Endometrium (tissue), 2 donors: ENCODE measurements around the gene ZMYM5.
"Not testable (repeated sequence)": the region's sequence is repeated elsewhere in the genome, so short reads cannot be mapped to it uniquely, and the experiment has no call there.

Experiments used
- FAIRE-seq: peaks from 2 replicates; lab custom pipeline; 2012; peaks lifted over from hg19 to GRCh38; lab: Jason Lieb, UNC
- donor health status: control.
- donor health status: control.

ZMYM5 gene

DNA sequence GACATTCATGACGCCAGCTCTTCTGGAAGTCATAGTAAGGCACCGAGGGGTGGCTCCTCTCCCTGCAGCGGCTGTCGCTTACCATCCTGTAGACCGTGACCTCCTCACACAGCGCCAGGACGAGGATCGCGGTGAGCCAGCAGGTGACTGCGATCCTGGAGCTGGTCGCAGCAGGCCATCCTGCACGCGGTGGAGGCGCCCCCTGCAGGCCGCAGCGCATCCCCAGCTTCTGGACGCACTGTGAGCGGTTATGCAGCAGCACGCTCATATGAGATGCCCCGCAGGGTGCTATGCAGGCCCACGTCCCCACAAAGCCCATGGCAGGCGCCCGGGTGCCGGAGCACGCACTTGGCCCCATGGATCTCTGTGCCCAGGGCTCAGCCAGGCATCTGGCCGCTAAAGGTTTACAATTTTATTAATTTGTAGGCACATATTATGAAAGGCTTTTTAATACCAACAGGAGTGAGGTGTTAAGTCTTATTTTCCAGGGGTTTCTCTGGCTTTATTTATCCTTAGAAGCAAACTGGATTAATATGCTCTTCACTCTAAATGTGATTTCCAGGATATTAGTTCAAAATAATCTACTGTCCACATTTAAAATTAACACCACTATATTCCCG is 45.1 kb downstream of the ZMYM5 start:
- FAIRE-seq, result no peak

DNA sequence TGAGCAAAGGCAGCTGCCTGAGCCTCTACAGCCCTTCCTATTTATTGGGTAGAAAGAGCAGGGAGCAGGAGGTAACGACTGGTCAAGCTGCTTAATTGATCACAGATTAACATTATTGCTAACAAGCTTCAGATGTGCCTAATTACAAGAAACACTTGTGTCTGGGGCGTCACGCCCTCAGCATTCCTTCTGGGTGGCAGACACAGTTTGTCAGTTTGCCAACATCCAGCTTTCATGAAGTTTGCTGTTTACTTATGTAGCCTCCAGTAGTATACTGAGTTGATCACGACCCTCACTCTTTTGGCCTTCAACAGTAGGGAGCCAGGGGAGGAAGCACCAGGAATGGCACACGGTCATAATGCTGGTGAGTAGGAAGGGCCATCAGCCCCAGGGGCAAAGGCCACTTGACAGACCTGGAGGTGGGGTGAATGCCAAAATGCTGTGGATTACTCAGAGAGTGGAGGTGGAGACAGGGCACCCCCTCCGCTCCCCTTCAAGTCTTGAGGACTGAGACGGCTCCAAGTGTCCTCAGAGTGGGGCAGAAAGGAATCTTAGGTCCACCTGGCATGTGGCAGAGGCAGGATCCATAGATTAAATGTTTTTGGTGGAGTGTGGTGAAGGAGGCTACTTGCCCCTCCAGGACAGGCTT is 45.8 kb downstream of the ZMYM5 start:
- FAIRE-seq, result no peak

DNA sequence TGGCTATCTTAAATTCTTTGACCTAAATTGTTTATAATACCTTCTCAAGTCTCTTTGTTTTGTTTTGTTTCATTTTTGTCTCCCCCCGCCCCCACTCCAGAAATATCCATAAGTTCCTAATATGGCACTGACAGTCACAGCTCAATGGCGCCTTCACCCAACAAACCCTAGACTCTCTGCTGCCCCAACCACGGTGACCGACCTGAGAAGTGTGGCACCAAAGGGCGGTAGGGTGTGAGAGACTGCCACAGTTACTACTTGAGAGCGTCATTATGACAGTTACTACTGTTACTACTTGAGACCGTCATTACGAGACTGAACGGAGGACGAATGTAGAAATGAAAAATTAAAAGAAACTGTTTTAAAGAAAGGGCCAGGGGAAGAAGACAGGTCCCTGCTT is 46.3 kb downstream of the ZMYM5 start:
- FAIRE-seq, result no peak

DNA sequence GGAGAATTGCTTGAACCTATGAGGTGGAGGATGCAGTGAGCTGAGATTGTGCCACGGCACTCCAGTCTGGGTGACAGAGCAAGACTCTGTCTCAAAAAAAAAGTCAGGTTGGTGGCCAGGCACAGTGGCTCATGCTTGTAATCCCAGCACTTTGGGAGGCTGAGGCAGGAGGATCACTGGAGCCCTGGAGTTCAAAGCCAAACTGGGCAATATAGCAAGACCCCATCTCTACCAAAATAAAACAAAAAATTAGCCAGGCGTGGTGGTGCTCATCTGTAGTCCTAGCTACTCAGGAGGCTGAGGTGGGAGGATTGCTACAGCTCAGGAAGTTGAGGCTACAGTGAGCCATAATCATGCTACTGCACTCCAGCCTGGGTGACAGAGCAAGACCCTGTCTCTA is 47.6 kb downstream of the ZMYM5 start:
- FAIRE-seq, result not testable (repeated sequence)

DNA sequence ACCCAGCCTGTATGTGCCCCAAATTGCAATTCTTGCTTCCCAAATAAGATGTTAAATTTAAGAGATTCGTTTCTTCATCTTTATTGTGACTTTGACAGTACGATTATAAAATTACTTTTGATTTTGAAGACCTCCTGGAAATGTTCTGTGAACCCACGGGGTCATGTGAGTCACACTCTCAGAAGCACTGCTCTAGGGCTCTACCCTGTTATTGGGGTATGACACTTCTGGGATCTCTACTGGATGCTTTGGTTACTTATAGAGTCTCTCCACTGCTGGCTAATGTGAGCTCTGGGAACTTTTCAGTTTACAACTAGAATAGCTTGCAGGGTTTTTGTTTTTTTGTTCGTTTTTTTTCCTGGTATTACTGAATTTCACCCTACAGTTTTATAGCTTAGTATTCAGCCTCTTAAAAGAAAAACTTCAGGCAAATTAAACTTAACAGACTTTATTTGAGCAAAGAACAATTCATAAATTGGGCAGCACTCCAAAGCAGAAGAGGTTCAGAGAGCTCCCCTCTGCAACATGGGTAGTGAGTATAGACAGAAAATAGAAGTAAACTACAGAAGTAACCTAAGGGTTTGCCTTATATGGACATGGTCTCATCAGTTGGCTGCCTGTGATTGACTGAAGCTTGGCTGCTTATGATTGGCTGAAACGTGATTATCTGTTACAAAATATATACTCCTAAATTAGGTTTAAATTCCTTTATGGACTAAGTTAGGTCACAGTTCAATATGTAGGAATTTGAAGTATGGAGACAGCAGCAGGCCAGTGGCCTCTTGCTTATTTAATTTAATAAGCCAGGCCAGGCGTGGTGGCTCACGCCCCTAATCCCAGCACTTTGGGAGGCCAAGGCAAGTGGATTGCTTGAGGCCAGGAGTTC is 52.2 kb downstream of the ZMYM5 start:
- no peak for FAIRE-seq

DNA sequence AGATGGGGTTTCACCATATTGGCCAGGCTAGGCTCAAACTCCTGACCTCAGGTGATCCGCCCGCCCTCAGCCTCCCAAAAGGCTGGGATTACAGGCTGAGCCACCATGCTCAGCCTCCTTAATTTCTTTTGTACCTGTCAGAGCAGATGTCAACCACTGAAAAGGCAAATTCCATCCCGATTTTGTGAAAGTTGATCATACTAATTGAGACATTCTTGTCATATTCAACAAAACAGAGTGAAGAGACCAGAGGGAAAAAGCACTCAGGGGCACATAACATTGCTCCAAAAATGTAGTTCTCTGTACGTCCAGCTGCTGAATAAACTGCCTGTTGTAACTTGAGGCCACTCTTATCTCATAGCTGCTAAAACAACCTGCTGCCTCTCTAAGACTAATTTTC is 53.3 kb downstream of the ZMYM5 start:
- no peak for FAIRE-seq

DNA sequence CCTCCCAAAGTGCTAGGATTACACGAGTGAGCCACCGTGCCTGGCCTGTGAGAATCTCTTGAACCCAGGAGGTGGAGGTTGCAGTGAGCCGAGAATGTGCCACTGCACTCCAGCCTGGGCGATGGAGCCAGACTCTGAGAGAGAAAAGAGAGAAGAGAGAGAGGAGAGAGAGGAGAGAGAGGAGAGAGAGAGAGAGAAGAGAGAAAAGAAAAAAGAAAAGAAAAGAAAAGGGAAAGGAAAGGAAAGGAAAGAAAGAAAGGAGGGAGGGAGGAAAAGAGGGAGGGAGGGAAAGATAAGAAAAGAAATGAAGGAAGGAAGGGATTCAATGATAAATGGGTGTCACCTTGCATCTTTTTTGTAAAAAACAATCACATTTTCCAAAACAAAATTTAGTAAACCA is 57.7 kb downstream of the ZMYM5 start:
- no peak for FAIRE-seq

DNA sequence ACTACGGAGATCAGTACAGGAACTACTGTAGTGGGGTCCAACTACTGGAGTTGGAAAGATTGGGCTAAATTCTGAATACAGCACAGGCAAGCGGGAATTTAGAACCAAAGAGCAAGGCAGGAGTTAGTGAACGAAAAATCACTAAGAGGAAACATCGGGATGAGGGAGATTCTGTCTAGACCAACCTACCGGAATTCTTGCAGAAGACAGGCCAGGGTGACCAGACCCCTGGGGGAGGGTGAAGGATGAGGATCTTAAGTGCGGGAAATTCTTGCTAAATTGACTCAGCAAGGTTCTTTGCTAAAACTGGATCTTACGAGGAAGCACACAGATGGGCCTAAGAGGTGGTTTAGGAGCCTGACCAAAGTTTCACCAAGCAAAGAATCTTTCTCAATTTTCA is 67.5 kb downstream of the ZMYM5 start:
- FAIRE-seq, result no peak

DNA sequence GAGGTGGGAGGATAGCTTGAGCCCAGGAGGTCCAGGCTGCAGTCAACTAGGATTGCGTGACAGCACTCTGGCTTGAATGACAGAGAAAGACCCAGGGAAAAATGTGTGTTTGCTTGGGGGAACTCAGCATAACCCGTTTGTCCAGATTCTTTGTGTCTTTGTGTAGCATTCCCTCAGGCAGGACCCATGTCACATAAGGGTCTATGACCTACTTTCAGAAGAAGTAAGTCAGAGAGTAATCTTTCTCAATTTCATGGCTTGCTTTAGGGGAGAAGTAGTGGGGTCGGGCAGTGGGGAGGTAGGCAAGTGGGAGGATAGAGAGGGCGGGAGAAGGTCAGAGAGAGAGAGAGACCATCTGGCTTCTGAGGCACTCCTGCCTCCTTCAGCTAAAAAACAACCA is 68.8 kb downstream of the ZMYM5 start:
- FAIRE-seq, result no peak

DNA sequence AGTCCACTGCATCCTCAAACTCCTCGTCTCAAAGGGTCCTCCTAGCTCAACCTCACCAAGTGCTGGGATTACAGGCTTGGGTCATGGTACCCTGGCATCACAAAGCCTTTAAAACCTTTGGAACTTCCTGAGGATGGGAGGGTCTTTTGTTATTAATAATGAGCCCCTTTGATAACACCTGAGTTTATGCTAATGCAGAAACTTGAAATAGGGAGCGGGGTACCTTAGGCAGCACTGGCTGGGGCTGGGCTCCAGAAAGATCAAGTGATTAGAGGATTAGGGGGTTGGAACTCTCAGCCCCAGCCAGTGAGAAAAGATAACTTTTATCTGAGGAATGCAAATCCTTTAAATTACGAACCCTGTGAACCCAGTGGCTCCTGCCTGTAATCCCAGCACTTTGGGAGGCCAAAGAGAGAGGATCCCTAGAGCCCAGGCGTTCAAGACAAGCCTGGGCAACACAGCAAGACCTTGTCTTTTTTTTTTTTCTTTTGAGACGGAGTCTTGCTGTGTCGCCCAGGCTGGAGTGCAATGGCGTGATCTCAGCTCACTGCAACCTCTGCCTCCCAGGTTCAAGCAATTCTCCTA is 71.4 kb downstream of the ZMYM5 start:
- FAIRE-seq, result no peak

DNA sequence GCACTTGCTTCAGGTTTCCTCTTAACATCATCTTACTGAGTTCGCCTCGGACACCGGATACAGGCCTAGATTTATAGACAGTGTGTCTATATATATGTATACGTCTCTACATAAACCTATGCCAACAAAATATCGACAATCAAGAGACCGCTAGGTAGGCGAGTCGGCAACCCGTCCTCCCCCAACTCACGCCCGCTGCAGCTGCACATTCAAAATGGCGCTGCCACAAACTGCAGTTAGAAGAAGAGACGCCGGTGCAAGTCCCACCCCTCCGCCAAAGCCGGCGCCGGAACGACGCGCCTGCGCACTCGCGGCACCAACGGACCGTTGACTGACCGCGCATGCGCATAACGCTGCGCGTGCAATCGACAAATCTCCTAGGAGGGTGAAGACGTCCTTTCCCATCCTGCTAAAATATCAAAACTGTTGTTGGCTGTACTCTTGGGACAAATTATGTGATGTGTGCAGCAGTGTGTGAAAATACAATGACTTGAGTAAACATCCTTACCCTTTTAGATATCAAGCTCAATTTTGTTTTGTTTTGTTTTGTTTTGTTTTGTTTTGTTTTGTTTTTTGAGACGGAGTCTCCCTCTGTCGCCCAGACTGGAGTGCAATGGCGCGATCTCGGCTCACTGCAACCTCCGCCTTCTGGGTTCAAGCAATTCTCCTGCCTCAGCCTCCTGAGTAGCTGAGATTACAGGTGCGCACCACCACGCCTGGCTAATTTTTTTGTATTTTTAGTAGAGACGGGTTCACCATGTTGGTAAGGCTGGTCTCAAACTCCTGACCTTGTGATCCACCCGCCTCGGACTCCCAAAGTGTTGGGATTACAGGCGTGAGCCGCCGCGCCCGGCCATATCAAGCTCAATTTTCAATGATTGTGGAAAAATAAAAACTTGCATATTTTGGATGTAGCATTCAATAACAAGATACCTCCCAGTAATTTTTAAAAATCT is 80.4 kb downstream of the ZMYM5 start, which contains the start of gene PSPC1:
TSS of gene PSPC1 (minus strand) at position 219 of the 956 bp plus-strand sequence. CDS start at position 31, 188 bp downstream.
- FAIRE-seq, result peak; percentile 97

DNA sequence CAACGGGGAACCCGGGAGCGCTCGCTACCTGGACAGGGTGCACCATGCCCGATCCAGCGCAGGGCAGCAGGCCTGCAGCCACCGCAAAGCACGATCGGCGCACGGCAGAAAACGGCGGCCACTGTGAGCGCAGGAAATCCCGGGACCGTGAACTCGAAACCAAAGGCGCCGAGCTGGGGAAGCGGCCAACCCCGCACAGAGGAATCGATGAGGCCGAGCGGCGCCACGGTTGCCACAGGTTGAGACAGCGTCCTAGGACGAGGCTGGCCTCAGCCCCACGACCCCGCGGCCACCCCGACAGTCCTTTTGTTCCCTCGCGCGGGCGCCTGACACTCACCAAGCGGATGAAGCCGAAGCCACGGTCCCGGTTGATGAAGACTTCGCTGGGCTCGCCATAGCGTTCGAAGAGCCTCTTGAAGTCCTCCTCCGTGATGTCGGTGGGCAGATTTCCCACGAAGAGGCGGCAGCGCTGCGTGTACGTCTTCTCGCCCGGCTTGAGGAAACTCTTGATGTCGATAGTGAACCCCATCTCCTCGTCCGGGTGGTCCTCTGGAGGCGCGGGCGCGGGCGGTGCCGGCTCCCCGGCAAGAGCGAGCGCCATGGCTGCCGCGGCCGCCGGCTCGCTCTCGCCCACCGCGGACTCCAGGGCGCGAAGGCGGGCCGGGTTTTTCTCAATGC is 81.3 kb downstream of the ZMYM5 start:
- no peak for FAIRE-seq

DNA sequence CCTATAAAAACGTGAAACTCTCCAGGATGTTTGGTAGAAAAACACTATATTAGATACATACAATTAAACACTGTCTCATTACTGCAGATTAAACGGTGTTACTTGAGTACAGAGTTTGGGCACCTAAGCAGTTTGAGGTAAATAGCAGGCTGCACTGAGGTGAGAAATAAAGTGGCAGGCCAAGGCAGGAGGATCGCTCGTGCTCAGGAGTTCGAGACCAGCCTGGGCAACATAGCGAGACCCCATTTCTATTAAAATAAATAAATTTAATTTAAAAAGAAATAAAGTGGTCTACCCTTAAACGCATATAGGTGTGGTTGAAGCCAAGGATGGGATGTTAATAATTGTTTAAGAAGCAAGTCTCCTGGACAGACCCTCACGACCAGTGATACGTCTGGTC is 81.9 kb downstream of the ZMYM5 start:
- FAIRE-seq, result no peak

DNA sequence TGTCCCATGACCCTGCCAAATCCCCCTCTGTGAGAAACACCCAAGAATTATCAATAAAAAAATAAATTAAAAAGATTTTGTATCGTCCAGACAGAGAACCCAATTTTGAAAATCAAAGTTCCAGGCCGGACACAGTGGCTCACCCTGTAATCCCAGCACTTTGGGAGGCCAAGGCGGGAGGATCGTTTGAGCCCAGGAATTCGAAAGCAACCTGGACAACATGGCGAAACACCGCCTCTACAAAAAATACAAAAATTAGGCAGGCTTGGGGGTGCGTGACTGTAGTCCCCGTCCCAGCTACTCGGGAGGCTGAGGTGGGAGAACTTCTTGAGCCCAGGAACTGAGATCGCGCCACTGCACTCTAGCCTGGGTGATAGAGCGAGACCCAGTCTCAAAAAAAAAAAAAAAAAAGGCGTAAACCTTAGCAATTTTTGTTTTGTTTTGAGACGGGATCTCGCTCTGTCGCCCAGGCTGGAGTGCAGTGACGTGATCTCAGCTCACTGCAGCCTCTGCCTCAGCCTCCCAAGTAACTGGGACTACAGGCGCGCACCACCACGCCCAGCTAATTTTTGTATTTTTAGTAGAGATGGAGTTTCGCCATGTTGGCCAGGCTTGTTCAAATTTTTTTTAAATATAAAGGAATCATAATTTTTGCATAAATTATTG is 82.6 kb downstream of the ZMYM5 start:
- not testable (repeated sequence) for FAIRE-seq
